Measurements from ENCODE around the gene HRG. TPM values are rescaled to one million over a fixed set of nuclear protein-coding genes. Genes with fewer than 3 reads are reported as not detected.
"Not testable (repeated sequence)": the region's sequence is repeated elsewhere in the genome, so short reads cannot be mapped to it uniquely, and the experiment has no call there.

Gene HRG, protein sequence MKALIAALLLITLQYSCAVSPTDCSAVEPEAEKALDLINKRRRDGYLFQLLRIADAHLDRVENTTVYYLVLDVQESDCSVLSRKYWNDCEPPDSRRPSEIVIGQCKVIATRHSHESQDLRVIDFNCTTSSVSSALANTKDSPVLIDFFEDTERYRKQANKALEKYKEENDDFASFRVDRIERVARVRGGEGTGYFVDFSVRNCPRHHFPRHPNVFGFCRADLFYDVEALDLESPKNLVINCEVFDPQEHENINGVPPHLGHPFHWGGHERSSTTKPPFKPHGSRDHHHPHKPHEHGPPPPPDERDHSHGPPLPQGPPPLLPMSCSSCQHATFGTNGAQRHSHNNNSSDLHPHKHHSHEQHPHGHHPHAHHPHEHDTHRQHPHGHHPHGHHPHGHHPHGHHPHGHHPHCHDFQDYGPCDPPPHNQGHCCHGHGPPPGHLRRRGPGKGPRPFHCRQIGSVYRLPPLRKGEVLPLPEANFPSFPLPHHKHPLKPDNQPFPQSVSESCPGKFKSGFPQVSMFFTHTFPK
- not detected in 2 replicates for total RNA-seq (2014; rRNA removed; shearing (Covaris generic))

GRCh38 chr3:186665625-186666188 is at the start of gene HRG:
Gene HRG (plus strand): TSS chr3:186666014. CDS start chr3:186666032, 18 bp downstream.
- no peak for DNase-seq (ENCODE audit: low read depth)

DNA sequence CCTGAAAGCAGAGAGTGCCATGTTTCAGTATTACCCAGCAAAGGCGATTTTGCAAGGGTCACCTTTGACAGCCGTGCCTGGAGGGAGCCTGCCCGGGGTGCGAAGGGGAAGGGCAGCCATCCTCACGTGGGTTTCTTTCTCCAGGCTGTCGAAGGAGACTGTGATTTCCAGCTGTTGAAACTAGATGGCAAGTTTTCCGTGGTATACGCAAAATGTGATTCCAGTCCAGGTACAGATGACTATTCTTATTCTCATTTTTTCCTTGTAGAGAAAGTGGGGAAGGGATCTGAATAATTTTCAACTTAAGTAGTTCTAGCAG is 49.6 kb upstream of the HRG start:
- no peak for DNase-seq (ENCODE audit: low read depth)

DNA sequence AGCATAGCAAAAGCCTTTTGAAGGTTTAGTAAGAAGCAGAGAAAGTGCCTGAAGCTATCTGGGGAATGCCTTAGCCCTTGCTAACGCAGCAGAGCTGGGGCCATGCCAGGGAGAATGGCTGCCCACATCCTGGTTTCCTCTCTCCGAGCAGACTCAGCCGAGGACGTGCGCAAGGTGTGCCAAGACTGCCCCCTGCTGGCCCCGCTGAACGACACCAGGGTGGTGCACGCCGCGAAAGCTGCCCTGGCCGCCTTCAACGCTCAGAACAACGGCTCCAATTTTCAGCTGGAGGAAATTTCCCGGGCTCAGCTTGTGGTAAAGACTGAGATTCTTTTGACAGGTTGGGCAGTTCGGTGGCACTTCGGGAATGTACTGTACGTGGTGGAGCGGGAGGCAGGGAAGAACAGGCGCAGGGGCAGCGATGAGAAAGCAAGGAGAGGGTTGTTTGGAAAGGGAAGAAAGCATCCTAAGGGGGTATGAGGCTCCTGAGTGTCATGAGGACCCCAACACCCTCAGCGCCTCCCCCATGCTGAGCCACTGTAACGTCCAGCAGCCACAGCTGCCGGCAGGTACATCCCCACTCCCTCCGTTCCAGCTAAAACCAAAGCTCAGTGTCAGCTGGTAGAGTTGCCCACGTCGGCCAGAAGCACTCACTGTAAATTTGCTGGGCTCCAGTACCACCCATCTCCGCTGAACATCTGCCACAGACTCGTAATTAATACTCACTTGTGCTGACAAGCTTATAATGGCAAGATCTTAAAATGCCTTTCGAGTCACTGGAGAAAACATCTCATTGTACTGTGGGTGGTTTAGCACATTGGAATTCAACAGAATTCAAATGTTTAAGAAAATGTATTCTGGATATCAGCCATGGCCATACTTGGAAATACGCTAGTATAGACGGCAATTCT is 48.5 kb upstream of the HRG start:
- DNase-seq (ENCODE audit: low read depth), result peak; percentile 98

- DNase-seq (ENCODE audit: low read depth), result no peak
These were observed 47.4 kb upstream of the HRG start for GRCh38 chr3:186618318-186618938.

- no peak for DNase-seq (ENCODE audit: low read depth)
These were observed 46.0 kb upstream of the HRG start for GRCh38 chr3:186619787-186620212.

- no peak for DNase-seq (ENCODE audit: low read depth)
These were observed 45.4 kb upstream of the HRG start for GRCh38 chr3:186620213-186621092.

DNA sequence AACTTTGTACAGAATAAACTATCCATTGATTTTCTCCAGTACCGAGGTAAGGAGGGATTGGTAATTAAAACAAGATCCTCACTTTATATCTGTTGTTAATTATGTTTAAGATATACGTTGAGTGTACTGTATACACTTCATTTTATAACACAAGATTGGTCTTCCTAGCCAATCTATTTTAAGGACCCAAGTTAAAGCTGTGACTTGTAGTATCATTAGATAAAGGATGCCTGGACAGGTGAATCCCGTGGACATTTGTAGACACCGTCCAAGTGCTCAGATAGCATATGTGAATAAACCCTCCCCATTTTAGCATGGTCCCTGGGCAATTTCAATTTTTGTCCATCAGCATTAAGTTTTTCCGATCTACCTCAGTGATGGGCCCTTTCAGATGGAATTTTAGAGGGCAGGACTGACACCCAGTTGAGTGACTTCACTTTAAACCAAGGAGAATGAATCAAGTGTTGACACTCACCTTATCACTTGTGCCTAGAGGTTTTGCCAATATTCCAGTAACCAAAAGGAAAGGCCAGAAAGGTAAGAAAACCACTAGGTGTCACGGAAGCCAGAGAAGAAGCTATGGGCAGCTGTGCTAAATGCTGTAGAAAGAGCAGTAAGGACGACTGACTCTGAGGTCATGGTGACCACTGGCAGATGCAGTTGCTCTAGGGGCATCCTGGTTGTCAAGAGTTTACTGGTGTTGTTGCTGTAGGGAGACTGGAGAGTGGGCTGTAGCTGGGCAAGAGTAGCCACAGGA is 43.7 kb upstream of the HRG start:
- no peak for DNase-seq (ENCODE audit: low read depth)

DNA sequence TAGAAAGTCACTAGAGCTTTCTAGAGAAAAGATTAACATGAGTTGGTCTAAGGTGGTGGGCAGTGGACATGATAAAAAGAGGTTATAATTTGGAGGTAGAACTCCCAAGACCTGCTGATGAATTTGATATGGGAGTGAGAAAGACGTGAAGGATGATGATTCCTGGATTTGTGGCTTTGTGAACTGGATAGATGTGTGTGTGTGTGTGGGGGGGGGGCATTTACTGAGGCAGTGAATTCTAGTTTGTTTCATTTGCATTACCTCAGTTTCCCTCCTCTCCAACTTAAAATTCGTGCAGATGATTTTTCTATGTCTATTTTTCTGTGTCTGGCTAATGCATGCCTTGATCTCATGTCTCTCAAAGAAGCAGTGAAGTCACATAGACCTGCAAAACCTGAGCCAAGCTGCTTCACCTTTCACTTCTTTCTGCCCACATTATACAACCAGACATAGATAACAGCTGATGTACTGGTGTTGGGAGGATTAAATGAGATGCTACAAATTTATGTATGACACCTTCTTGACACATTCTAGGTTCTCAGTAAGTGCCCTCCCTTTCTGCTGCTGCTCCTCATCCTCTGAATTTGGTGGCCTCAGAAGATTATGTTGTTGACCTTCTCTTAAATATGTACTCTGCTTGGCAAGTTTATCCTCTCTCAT is 43.0 kb upstream of the HRG start:
- DNase-seq (ENCODE audit: low read depth), result no peak

DNA sequence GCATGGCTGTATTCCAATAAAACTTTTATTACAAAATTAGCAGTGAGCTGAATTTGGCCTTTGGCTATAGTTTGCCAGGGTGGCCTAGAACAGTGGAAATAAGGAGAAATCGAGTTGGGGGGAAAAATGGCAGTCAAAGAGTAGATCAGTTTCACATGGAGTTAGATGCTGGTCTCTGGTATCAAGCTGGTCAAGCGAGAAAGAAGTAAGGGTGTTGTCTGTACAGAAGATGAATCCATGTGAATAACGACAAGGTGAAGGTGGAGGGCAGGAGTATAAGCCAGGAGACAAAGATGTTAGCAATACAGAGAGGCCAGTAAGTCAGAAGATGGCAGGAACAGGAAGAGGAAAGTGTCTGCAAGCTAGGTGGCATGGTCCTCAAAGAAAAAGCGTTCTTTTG is 41.2 kb upstream of the HRG start:
- no peak for DNase-seq (ENCODE audit: low read depth)

DNA sequence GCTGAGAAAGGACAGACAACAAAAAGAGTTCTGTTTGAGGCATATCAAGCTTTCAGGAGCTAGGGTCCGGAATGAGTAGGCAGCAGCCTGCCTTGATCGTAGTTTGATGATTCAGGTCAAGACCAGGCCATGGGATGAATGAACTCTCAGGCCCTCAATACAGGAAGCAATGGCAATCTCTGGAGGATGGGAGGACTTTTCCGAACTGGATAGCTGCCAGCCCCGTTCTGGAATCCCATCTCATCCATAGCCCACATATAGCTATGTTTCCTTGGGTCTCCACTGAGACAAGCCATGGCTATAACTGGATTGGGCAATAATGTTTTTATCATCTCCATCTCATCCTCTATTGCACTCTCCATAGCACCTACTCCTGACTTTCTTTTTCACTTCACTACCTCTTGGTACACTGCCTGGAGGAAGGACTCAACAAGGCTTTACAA is 40.2 kb upstream of the HRG start:
- no peak for DNase-seq (ENCODE audit: low read depth)

GRCh38 chr3:186626254-186626847 is 39.5 kb upstream of the HRG start:
- DNase-seq (ENCODE audit: low read depth), result no peak

DNA sequence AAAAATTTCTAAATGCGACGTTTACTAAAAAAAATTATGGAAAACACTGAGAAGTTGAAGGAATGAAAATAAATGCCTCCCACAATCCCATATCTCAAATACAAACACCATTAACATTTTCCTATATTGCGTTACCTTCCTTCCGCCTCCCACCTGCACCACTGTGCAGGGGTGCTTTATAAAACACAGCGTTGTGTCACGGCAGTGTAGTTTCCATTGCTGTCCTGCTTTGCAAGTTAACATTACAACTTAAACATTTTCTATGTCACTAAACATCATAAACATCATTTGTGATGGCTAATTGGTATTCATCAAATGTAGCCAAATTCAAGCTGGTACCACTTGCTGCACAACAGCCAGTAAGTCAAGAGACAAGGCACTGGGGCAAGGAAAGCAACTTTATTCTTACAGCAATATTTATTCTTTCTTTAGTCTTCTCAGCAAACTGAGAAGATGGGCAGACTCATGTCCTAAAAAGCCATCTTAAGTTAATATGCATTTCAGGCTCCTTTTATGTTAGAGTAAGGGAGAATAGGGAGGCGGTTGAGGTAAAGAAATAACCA is 37.9 kb upstream of the HRG start:
- no peak for DNase-seq (ENCODE audit: low read depth)

GRCh38 chr3:186628756-186629155 is 37.1 kb upstream of the HRG start:
- no peak for DNase-seq (ENCODE audit: low read depth)

GRCh38 chr3:186630950-186631641 is 34.7 kb upstream of the HRG start:
- DNase-seq (ENCODE audit: low read depth), result no peak

DNA sequence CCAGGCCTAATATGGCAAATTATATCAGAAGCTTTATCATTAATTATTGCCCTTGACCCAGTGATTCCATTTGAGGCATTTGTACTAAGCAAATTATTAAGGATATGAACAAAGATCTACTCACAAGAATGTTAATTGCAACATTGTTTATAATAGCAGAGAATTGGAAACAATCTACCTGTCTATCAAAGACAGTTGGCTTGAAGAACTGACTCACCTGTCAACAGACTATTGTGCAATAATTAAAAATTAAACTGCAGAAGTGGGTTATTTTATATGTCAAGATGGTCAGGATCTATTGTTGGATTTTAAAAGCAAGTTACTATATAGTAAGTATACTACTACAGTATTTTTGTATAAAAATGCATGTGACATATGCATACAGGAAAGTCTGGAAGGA is 32.3 kb upstream of the HRG start:
- no peak for DNase-seq (ENCODE audit: low read depth)

DNA sequence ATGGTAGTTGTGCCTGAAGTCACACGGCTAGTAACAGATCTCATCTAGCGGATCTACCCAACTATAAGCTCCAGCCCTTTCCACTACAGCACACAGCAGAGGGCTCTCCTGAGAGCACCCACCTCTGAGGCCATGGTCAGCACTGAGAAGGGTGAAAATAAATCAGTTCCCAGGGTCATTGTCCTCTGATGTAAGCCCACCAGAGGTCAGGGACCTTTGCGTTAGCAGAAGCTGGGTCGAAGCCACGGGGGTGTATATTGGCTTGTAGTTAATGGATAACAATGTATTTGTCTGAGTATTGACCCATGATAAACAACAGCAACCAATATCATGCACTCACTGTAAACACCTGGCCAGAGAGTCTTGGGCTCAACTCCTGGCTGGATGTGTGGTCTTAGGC is 31.6 kb upstream of the HRG start:
- not testable (repeated sequence) for DNase-seq (ENCODE audit: low read depth)

- DNase-seq (ENCODE audit: low read depth), result no peak
These were observed 30.3 kb upstream of the HRG start for GRCh38 chr3:186635532-186635931.

DNA sequence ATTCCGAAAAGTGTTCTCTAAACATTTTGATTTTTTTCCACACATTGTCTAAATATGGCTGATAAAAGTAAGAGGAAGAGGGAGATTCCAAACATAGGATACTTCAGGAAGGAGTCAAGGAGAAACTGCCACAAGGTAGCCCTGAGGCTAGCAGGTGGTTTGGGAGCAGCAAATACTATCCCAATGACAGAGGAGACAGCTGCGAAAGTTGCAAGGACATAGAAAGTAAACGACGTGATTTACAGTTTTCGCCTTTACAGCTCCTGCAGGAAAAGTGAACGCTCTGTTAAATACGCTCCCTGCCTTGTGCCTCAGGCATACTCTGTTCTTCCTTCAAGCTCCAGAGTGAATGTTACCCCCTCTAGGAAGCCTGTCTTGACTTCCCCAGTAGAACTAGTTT is 29.3 kb upstream of the HRG start:
- DNase-seq (ENCODE audit: low read depth), result no peak

Measured in RPMI7951 (cell line).